GM21526 (cell line): ENCODE data around the gene SCN3B.
A peak's percentile ranks its signal among the peaks of the same experiment; 100 is the strongest.

Source experiments
- ATAC-seq: cut with Tn5 transposase; IDR thresholded peaks from one replicate; pipeline ENCODE4 v1.9.1; 2021; ENCODE audit warnings: moderate library complexity; ENCODE audit not compliant: unreplicated experiment, low FRiP score

The SCN3B gene

DNA sequence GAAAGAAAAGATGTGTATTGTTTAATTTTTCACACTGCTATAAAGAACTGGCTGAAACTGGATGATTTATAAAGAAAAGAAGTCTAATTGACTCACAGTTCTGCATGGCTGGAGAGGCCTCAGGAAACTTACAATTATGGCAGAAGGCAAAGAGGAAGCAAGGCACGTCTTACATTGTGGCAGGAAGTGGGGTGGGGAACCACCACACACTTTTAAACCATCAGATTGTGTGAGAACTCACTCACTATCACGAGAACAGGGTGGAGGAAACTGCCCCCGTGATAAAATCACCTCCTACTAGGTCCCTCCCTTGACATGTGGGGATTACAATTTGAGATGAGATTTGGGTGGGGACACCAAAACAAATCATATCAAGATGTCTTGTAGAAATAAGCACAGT is 5.5 kb upstream of the SCN3B start:
- peak; percentile 85 for ATAC-seq

GRCh38 chr11:123659311-123659710 is 4.9 kb upstream of the SCN3B start:
- ATAC-seq: no peak

- ATAC-seq: peak; percentile 44
Observed at GRCh38 chr11:123653827-123654565, 428 bp downstream of the SCN3B start.

GRCh38 chr11:123653483-123653826 is 969 bp downstream of the SCN3B start:
- ATAC-seq: no peak

DNA sequence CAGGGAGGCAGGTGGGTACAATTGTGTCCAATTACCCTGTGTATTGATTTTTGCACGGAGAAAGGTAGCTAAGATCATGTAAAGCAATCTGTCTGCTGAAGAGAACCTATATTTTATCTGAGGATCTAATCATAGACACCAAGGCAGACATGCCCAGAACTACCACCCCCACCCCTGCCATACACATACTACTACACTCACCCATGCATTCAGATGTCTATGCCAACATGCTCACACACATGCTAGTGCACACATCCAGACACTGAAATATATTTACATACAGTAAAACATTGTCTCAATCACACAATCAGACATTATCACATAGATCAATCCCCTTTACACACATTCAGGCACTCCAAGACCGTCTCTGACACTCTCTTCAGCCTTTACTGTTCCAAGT is 1.8 kb downstream of the SCN3B start:
- no peak for ATAC-seq

GRCh38 chr11:123650901-123651300 is 3.5 kb downstream of the SCN3B start:
- no peak for ATAC-seq

DNA sequence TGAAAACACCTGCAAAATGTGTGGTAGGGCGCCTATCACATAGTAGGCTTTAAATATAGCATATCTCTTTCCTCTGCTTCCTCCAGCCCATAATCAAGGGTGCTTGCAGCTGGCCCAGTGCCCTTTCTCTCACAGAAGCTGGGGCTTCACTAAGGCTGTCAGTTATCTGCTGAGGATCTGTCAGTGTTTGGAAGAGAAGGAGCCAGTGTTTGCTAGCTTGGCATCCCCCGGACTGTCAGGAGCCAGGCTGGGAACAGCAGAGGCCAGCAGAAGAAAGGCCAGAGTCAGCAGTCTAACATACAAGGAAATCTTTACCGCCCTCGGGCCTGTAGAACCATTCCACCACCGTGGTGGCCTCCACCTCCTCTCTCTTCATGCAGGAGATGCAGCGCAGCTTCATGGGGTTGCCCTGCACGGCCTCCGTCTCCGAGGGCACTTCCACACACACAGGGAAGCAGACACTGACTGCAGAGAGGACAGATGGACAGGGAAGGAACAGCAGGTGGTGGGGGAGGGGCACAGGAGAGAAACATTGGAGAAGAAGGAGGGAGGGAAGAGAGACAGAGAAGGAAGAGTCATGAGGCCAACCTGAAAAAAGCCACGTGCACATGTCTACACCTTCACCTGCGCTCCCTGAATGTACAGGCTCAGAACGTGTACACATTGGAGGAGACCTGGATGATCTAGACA is 9.0 kb downstream of the SCN3B start:
- ATAC-seq: no peak

- no peak for ATAC-seq
Observed at GRCh38 chr11:123642435-123642834, 12.0 kb downstream of the SCN3B start.

DNA sequence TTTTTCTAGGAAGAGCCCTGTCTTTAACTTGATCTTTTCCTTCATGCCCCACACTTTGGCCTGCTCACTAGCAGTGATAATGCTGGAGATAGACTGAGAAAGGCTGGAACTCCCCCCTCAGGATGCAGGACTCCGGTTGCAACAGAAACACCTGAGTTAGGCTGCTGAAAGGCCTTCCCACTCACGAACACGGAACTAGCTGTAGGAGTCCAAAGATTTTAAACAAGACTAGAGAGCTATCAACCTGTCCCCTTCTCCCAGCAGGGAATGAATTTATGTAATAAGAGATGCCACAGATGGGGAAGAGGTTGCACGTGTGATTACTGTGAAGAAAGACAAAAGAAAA is 13.0 kb downstream of the SCN3B start:
- no peak for ATAC-seq

DNA sequence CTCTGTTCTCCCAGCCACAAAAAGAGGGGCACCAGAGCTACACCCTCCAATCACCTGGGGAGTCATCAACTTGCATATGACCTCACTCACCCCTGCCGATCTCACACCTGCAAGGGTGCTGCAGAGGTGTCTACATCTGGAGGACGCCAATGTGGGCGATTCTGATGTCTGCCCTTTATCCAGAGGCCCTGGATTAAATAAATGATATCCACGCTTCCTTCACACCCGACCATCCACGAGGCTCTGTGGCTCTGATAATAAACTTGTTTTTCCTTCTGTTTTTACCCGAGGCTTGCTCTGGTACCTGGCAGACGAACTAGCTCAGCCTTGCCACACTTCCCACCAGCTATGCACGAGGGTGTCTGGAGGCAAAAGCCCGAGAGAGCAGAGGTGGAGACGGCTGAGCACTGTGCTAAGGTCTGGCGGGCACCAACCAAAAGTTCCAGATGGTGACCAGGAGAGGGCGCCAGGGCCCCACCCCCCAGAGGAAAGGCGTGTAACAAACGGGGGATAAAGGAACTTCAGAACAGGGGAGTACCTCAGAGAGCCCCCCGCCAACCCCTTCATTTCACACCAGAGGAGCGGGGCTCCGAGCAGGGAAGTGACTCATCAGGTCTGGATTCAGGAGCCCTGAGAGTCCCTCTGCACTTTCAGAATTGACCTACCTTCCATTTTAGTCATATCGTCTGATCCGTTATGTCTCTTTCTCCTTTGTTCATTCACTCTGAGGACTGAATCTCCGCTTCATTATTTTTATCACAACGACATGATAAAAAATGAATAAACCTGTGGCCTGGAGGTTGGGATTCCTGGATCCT is 13.5 kb downstream of the SCN3B start:
- ATAC-seq: peak; percentile 80

- ATAC-seq: no peak
Observed at GRCh38 chr11:123640029-123640428, 14.4 kb downstream of the SCN3B start.

GRCh38 chr11:123630126-123630608 is 24.3 kb downstream of the SCN3B start:
- no peak for ATAC-seq

DNA sequence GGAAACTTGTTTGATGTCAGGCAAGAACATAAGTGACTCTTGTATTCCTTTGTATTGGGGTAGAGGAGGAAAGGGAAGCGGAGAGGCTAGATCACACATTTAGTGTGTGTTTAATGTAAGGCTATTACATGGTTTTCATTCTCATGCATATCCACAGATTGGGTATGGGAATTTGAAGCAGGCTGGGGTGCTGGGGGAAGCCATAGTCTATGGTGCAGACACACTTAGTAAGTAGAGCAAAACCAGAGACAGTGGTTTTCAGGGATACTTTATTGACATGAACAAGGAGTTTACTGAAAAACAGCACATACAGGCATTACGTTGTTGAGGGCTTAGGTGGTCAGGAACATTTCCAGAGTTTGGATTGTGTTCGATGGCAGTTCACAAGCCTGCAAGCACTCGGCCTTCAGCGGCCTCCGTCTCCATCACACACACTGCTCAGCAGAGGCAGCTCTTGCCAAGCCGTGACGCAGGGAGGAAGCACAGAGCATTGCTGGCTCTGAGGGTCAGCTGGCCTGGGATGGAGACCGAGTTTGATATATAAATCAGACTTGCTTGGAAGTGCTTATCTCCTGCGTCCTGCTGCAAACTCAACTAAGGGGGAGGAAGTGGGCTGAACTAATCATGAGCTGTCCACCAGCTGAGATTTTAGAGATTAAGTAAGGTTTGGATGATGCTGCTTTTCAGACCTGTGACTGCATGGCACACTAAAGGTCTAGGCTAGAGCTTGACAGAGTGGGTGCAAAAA is 25.3 kb downstream of the SCN3B start:
- no peak for ATAC-seq

GRCh38 chr11:123624974-123625373 is 29.4 kb downstream of the SCN3B start:
- ATAC-seq: no peak

GRCh38 chr11:123622576-123622975 is 31.8 kb downstream of the SCN3B start:
- no peak for ATAC-seq

DNA sequence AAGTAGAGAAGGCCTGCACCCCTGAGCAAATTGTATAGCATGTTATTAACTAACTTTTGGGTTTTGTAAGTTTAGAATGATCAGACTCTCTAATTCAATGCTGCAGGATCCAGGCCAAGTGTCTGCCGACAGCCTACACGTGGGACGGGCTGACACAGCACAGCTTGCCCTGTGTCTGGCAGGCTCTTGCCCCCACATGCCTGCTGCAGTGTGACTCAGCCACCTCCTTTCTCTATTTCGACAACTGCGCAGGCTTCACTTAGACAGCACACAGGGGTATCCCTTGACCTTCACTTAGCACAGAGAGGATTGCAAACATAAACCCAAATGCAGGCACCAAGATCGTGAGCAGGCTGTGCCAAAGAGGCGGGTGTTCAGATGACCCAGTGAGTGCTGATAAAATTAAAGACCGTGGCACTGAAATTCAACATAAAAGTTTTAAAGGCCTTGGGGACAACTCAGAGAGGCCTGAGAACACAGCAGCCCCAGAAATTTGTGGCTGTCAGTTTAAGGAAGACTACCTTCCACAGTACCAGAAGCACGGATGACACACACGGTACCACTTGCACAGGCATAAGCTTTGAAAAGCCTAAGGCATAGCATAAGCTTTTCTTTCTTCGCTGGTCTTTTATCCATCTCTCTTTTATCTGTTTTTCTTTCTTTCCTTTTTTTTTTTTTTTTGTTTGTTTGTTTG is 37.8 kb downstream of the SCN3B start:
- no peak for ATAC-seq

DNA sequence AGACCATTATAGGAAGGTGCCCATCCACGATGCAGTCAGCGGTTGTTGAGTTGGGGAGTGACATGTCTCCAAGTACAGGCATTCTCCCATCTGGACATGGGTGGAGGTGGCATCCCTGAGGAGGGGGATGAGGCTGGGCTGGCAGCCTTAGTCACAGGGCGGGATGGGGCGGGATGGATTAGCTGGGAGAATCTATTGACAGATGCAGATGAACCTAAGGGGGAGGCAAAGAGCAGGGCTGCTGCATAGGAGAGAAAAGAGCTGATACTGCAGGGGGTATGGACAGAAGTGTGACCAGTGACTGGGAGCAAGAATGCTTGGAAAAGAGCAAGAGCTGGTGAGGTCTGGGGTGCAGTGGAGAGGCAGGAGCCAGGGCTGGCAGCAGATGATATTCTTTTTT is 42.7 kb downstream of the SCN3B start:
- ATAC-seq: no peak

DNA sequence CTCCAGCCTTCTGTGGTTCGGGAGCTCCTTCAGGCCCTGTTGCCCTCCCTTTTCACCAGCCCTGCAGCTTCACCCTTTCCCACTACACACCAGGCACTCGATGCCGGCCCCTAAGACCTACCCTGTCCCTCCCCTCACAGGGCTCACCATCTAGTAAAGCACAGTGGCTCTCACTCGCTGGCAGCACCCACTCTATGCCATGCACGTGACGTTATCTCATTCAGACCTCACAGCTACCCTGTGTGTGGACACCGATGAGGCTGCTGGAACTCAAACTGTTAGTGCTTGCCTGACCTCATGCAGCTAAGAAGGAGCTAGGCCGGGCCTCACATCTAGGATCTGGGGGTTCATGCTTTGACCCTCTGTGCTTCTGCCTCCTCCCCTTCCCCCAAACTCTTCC is 45.5 kb downstream of the SCN3B start:
- ATAC-seq: no peak

- no peak for ATAC-seq
Observed at GRCh38 chr11:123608371-123608770, 46.1 kb downstream of the SCN3B start.

- ATAC-seq: no peak
Observed at GRCh38 chr11:123607781-123608180, 46.6 kb downstream of the SCN3B start.
